NCI-H2196 (cell line): ENCODE measurements around the gene GNAL.
A peak's percentile ranks its signal among the peaks of the same experiment; 100 is the strongest.
"Not testable (repeated sequence)": the region's sequence is repeated elsewhere in the genome, so short reads cannot be mapped to it uniquely, and the experiment has no call there.

Source experiments
- DNase-seq: peaks from one replicate; lab custom pipeline; 2025; ENCODE audit not compliant: unreplicated experiment; lab: John Stamatoyannopoulos, UW

GNAL gene

GRCh38 chr18:11688972-11689668, at the start of gene GNAL:
GNAL (plus strand) TSS chr18:11689264; CDS start chr18:11689564, 300 bp downstream.
- peak; percentile 93 for DNase-seq

GRCh38 chr18:11647310-11647709, 41.8 kb upstream of the GNAL start:
- not testable (repeated sequence) for DNase-seq

- not testable (repeated sequence) for DNase-seq
Observed at GRCh38 chr18:11647804-11648203, 41.3 kb upstream of the GNAL start.

- no peak for DNase-seq
Observed at GRCh38 chr18:11649839-11650238, 39.2 kb upstream of the GNAL start.

GRCh38 chr18:11651899-11652298, 37.2 kb upstream of the GNAL start:
- no peak for DNase-seq

- DNase-seq, result no peak
Observed at GRCh38 chr18:11653521-11653920, 35.5 kb upstream of the GNAL start.

GRCh38 chr18:11654736-11655605, 34.1 kb upstream of the GNAL start:
- DNase-seq, result peak; percentile 58

- no peak for DNase-seq
Observed at GRCh38 chr18:11655606-11655932, 33.5 kb upstream of the GNAL start.

GRCh38 chr18:11657152-11657551, 31.9 kb upstream of the GNAL start:
- no peak for DNase-seq

GRCh38 chr18:11657554-11657953, 31.5 kb upstream of the GNAL start:
- DNase-seq, result no peak

GRCh38 chr18:11658019-11658418, 31.0 kb upstream of the GNAL start:
- no peak for DNase-seq

GRCh38 chr18:11658989-11659388, 30.1 kb upstream of the GNAL start:
- DNase-seq, result no peak

- DNase-seq, result no peak
Observed at GRCh38 chr18:11660691-11661090, 28.4 kb upstream of the GNAL start.

- DNase-seq, result no peak
Observed at GRCh38 chr18:11661430-11661829, 27.6 kb upstream of the GNAL start.

GRCh38 chr18:11663439-11664029, 25.5 kb upstream of the GNAL start:
- no peak for DNase-seq

GRCh38 chr18:11664286-11664685, 24.8 kb upstream of the GNAL start:
- no peak for DNase-seq

GRCh38 chr18:11665146-11665545, 23.9 kb upstream of the GNAL start:
- DNase-seq, result no peak

GRCh38 chr18:11665587-11665986, 23.5 kb upstream of the GNAL start:
- no peak for DNase-seq

GRCh38 chr18:11666176-11666575, 22.9 kb upstream of the GNAL start:
- no peak for DNase-seq

- DNase-seq, result no peak
Observed at GRCh38 chr18:11666831-11667230, 22.2 kb upstream of the GNAL start.

GRCh38 chr18:11667578-11667977, 21.5 kb upstream of the GNAL start:
- DNase-seq, result no peak
